ENCODE results near the gene OR10R2. TPM values are rescaled to one million over a fixed set of nuclear protein-coding genes. Genes with fewer than 3 reads are reported as not detected.

The OR10R2 gene
- total RNA-seq, 1 donor from 2014 or later, result not detected

DNA sequence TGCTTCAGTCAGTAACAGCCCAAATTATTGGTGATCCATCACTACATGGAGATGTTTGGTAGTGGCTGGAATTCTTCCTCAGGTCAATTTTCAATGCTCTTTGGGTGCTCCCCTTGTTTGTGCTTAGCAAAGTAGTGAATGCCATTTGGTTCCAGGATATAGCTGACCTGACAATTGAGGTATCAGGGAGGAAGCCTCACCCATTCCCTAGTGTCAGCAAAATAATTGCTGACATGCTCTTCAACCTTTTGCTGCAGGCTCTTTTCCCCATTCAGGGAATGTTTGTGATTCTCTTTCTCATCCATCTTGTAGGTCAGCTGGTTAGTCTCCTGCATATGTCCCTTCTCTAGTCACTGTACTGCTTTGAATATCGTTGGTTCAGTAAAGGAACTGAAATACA is 17.5 kb upstream of the OR10R2 start:
- DNase-seq (ENCODE audit: low spot score in 2 of 2, unreplicated experiment in 2 of 2), result no peak
- peaks cover 29% of the 10 kb centered on the region for H3K9me3 Mint-ChIP-seq
- no peaks in the 10 kb centered on the region for H3K27me3 Mint-ChIP-seq (ENCODE audit: low read depth)
- H3K4me1 Mint-ChIP-seq, result peaks cover 8% of the 10 kb centered on the region
- no peak overlapping the region for H3K4me3 Mint-ChIP-seq
- peaks cover 3% of the 10 kb centered on the region for H3K36me3 Mint-ChIP-seq
- H3K27ac Mint-ChIP-seq, result no peak overlapping the region
- no peak for TF ChIP-seq CTCF (IDR thresholded peaks at IDR 0.05; ENCODE audit: unreplicated experiment)

DNA sequence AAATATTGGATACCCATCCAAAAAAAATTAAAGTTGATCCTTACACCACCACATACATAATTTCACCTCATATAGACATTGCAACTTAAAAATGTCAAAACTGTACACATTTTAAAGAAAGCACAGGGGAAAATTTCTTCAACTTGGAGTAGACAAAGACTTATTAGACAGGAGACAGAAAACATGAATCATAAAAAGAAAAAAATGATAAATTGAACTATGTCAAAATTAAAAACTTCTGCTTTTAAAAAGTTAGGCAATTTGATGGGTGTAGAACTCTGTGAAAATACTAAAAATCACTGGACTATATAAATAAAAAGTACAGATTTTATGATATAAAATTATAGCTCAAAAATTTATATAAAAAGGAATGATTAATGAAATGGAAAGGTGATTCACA is 14.8 kb upstream of the OR10R2 start:
- Mint-ChIP-seq H3K36me3 (no peaks in the 10 kb centered on the region), H3K27me3 (ENCODE audit: low read depth) (peaks cover 2% of the 10 kb centered on the region), H3K27ac (no peak overlapping the region), H3K9me3 (peaks cover 16% of the 10 kb centered on the region), H3K4me3 (no peak overlapping the region), H3K4me1 (peaks cover 11% of the 10 kb centered on the region)
- no peak for DNase-seq (ENCODE audit: low spot score in 2 of 2, unreplicated experiment in 2 of 2)
- no peak for TF ChIP-seq CTCF (IDR thresholded peaks at IDR 0.05; ENCODE audit: unreplicated experiment)

DNA sequence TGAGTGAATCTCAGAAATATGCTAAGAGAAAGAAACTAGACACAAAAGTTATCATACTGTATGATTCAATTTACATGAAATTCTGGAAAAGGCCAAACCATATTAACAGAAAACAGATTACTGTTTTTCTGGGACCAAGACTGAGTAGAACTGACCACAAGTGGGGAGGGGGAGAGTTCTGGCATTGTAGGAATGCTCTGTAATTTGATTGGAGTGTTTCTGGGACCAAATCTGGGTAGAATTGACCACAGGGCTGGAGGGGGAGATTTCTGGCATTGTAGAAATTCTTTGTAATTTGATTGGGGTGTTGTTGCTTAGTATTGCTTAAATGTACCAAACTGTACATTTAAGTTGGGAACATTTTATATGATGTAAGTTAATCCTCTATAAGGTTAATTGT is 13.8 kb upstream of the OR10R2 start:
- peaks cover 10% of the 10 kb centered on the region for H3K9me3 Mint-ChIP-seq
- H3K4me1 Mint-ChIP-seq, result peaks cover 11% of the 10 kb centered on the region
- peaks cover 2% of the 10 kb centered on the region for H3K27me3 Mint-ChIP-seq (ENCODE audit: low read depth)
- no peak overlapping the region for H3K4me3 Mint-ChIP-seq
- H3K27ac Mint-ChIP-seq, result peak overlapping the region; percentile 48
- no peaks in the 10 kb centered on the region for H3K36me3 Mint-ChIP-seq
- no peak for TF ChIP-seq CTCF (IDR thresholded peaks at IDR 0.05; ENCODE audit: unreplicated experiment)
- DNase-seq (ENCODE audit: low spot score in 2 of 2, unreplicated experiment in 2 of 2), result no peak

DNA sequence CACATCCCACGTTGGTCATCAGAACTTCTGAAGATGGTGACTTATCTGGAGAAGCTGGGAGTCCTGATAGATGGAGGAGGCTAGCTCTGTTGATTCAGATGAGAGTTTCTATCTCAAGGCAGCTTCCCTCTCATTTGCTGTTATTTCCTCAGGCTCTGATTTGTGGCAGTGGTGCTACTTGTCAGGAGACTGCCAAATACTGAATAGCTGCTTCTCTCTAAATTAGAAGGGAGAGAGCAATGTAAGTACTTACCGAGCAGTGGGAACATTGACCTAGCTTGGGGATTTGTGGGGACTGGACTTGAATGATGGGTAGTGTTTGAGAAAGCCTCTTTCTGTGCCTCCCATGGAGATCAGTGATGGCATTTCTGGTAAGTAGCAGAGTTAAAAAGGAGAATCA is 10.5 kb upstream of the OR10R2 start, which contains the start of gene OR10K1:
OR10K1 (plus strand) TSS at position 301 of the 400 bp plus-strand sequence. CDS start 3,728 bp downstream, outside the sequence.
- no peak for DNase-seq (ENCODE audit: low spot score in 2 of 2, unreplicated experiment in 2 of 2)
- Mint-ChIP-seq H3K36me3 (no peaks in the 10 kb centered on the region), H3K9me3 (no peaks in the 10 kb centered on the region), H3K4me3 (no peak within 1 kb of the TSS), H3K27me3 (ENCODE audit: low read depth) (peaks cover 6% of the 10 kb centered on the region), H3K4me1 (peaks cover 6% of the 10 kb centered on the region), H3K27ac (no peak within 1 kb of the TSS)
- no peak for TF ChIP-seq CTCF (IDR thresholded peaks at IDR 0.05; ENCODE audit: unreplicated experiment)

DNA sequence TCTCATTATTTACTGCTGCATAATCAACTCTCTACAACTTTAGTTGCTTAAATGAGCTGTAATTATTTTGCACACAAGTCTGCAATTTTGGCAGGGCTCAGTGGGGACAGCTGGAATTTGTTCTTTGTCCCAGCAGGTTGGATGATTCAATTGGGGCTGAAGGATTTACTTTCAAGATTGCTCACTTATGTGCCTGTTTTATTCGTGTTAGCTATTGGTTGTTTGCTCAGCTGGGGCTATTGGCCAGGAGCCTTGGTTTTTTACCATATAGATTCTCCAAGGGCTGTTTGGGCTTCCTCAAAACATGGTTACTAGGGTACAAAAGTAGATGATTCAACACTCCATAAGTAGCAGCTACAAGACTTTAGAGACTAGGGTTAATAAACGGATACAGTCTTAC is 13.4 kb downstream of the OR10R2 start:
- Mint-ChIP-seq H3K4me3 (no peak overlapping the region), H3K27ac (no peak overlapping the region), H3K27me3 (ENCODE audit: low read depth) (peaks cover 6% of the 10 kb centered on the region), H3K9me3 (peaks cover under 1% of the 10 kb centered on the region), H3K36me3 (no peaks in the 10 kb centered on the region), H3K4me1 (peaks cover 22% of the 10 kb centered on the region)
- no peak for DNase-seq (ENCODE audit: low spot score in 2 of 2, unreplicated experiment in 2 of 2)
- TF ChIP-seq CTCF (IDR thresholded peaks at IDR 0.05; ENCODE audit: unreplicated experiment), result no peak

DNA sequence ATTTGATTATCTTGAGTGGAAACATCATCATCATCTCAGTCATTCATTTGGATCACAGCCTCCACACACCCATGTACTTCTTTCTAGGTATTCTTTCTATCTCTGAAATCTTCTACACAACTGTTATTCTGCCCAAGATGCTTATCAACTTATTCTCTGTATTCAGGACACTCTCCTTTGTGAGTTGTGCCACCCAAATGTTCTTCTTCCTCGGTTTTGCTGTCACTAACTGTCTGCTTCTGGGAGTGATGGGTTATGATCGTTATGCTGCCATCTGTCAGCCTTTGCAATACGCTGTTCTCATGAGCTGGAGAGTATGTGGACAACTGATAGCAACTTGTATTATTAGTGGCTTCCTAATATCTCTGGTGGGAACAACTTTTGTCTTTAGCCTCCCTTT is 19.3 kb downstream of the OR10R2 start:
- DNase-seq (ENCODE audit: low spot score in 2 of 2, unreplicated experiment in 2 of 2), result no peak
- peaks cover 9% of the 10 kb centered on the region for H3K4me1 Mint-ChIP-seq
- TF ChIP-seq CTCF (IDR thresholded peaks at IDR 0.05; ENCODE audit: unreplicated experiment), result no peak
- no peaks in the 10 kb centered on the region for H3K36me3 Mint-ChIP-seq
- H3K9me3 Mint-ChIP-seq, result no peaks in the 10 kb centered on the region
- peaks cover 3% of the 10 kb centered on the region for H3K27me3 Mint-ChIP-seq (ENCODE audit: low read depth)
- no peak overlapping the region for H3K4me3 Mint-ChIP-seq
- no peak overlapping the region for H3K27ac Mint-ChIP-seq

Data from mesothelial cell of epicardium (in vitro differentiated cells).